ENCODE measurements around the gene HDAC11. TPM values are rescaled to one million over a fixed set of nuclear protein-coding genes. Genes with fewer than 3 reads are reported as not detected.

The HDAC11 gene
- total RNA-seq, 6 experiments from 2014 or later: 8.0 to 12.4 (median 9.1) TPM

- no peak for DNase-seq
- no peak for TF ChIP-seq CTCF (IDR thresholded peaks at IDR 0.05)
- H3K9me3 Mint-ChIP-seq: no peaks in the 10 kb centered on the region
- H3K4me3 Mint-ChIP-seq: no peak overlapping the region
- peaks cover 38% of the 10 kb centered on the region for H3K4me1 Mint-ChIP-seq (ENCODE audit: low read depth)
- peaks cover 1% of the 10 kb centered on the region; the same call in 1 of the 2 replicates for H3K27me3 Mint-ChIP-seq (ENCODE audit: insufficient read depth)
- H3K36me3 Mint-ChIP-seq (ENCODE audit: low read depth): no peaks in the 10 kb centered on the region
- peak overlapping the region; percentile 66 for H3K27ac Mint-ChIP-seq
Measured at GRCh38 chr3:13506680-13507079, 26.6 kb downstream of the HDAC11 start.

GRCh38 chr3:13507247-13507569 lies 27.1 kb downstream of the HDAC11 start:
- Mint-ChIP-seq H3K4me3 (no peak overlapping the region), H3K27me3 (ENCODE audit: insufficient read depth) (peaks cover 1% of the 10 kb centered on the region; the same call in 1 of the 2 replicates), H3K4me1 (ENCODE audit: low read depth) (peaks cover 38% of the 10 kb centered on the region), H3K27ac (peak overlapping the region; percentile 66), H3K36me3 (ENCODE audit: low read depth) (no peaks in the 10 kb centered on the region), H3K9me3 (no peaks in the 10 kb centered on the region)
- no peak for DNase-seq
- TF ChIP-seq CTCF (IDR thresholded peaks at IDR 0.05): no peak

- TF ChIP-seq CTCF (IDR thresholded peaks at IDR 0.05): no peak
- Mint-ChIP-seq H3K4me3 (no peak overlapping the region), H3K27ac (peak overlapping the region; percentile 66), H3K4me1 (ENCODE audit: low read depth) (peaks cover 38% of the 10 kb centered on the region), H3K27me3 (ENCODE audit: insufficient read depth) (peaks cover 1% of the 10 kb centered on the region; the same call in 1 of the 2 replicates), H3K9me3 (no peaks in the 10 kb centered on the region), H3K36me3 (ENCODE audit: low read depth) (no peaks in the 10 kb centered on the region)
- DNase-seq: peak; percentile 47
Measured at GRCh38 chr3:13507570-13508339, 27.6 kb downstream of the HDAC11 start.

- H3K27me3 Mint-ChIP-seq (ENCODE audit: insufficient read depth): peaks cover 1% of the 10 kb centered on the region; the same call in 1 of the 2 replicates
- H3K36me3 Mint-ChIP-seq (ENCODE audit: low read depth): no peaks in the 10 kb centered on the region
- DNase-seq: no peak
- TF ChIP-seq CTCF (IDR thresholded peaks at IDR 0.05): no peak
- H3K4me3 Mint-ChIP-seq: no peak overlapping the region
- no peaks in the 10 kb centered on the region for H3K9me3 Mint-ChIP-seq
- peaks cover 40% of the 10 kb centered on the region for H3K4me1 Mint-ChIP-seq (ENCODE audit: low read depth)
- no peak overlapping the region for H3K27ac Mint-ChIP-seq
Measured at GRCh38 chr3:13508496-13508895, 28.4 kb downstream of the HDAC11 start.

- TF ChIP-seq CTCF (IDR thresholded peaks at IDR 0.05): no peak
- no peaks in the 10 kb centered on the region for H3K36me3 Mint-ChIP-seq (ENCODE audit: low read depth)
- no peak overlapping the region for H3K4me3 Mint-ChIP-seq
- H3K9me3 Mint-ChIP-seq: no peaks in the 10 kb centered on the region
- H3K27ac Mint-ChIP-seq: no peak overlapping the region
- DNase-seq: no peak
- H3K27me3 Mint-ChIP-seq (ENCODE audit: insufficient read depth): peaks cover 1% of the 10 kb centered on the region; the same call in 1 of the 2 replicates
- peaks cover 40% of the 10 kb centered on the region for H3K4me1 Mint-ChIP-seq (ENCODE audit: low read depth)
Measured at GRCh38 chr3:13509059-13509815, 29.1 kb downstream of the HDAC11 start.
